ENCODE measurements around the gene EFCAB8.

EFCAB8 gene

GRCh38 chr20:32871627-32872160 is 13.0 kb downstream of the EFCAB8 start:
- DNase-seq (ENCODE audit: low read depth): no peak
- TF ChIP-seq CTCF (conservative IDR thresholded peaks at IDR 0.05; ENCODE audit: control insufficient read depth, insufficient read depth, low read depth, low read length): no peak
- H3K4me3 ChIP-seq (ENCODE audit: control insufficient read depth, low read depth, low read length): no peak overlapping the region

GRCh38 chr20:32872266-32872665 is 13.5 kb downstream of the EFCAB8 start:
- H3K4me3 ChIP-seq (ENCODE audit: control insufficient read depth, low read depth, low read length): no peak overlapping the region
- no peak for DNase-seq (ENCODE audit: low read depth)
- no peak for TF ChIP-seq CTCF (conservative IDR thresholded peaks at IDR 0.05; ENCODE audit: control insufficient read depth, insufficient read depth, low read depth, low read length)

GRCh38 chr20:32875673-32876072 is 16.9 kb downstream of the EFCAB8 start:
- no peak for DNase-seq (ENCODE audit: low read depth)
- no peak overlapping the region for H3K4me3 ChIP-seq (ENCODE audit: control insufficient read depth, low read depth, low read length)
- no peak for TF ChIP-seq CTCF (conservative IDR thresholded peaks at IDR 0.05; ENCODE audit: control insufficient read depth, insufficient read depth, low read depth, low read length)

- no peak overlapping the region for H3K4me3 ChIP-seq (ENCODE audit: control insufficient read depth, low read depth, low read length)
- DNase-seq (ENCODE audit: low read depth): no peak
- TF ChIP-seq CTCF (conservative IDR thresholded peaks at IDR 0.05; ENCODE audit: control insufficient read depth, insufficient read depth, low read depth, low read length): no peak
Observed at GRCh38 chr20:32877507-32877906, 18.8 kb downstream of the EFCAB8 start.

- H3K4me3 ChIP-seq (ENCODE audit: control insufficient read depth, low read depth, low read length): no peak overlapping the region
- TF ChIP-seq CTCF (conservative IDR thresholded peaks at IDR 0.05; ENCODE audit: control insufficient read depth, insufficient read depth, low read depth, low read length): no peak
- DNase-seq (ENCODE audit: low read depth): no peak
Observed at GRCh38 chr20:32878820-32879219, 20.1 kb downstream of the EFCAB8 start.

GRCh38 chr20:32879538-32879937 is 20.8 kb downstream of the EFCAB8 start:
- no peak for DNase-seq (ENCODE audit: low read depth)
- TF ChIP-seq CTCF (conservative IDR thresholded peaks at IDR 0.05; ENCODE audit: control insufficient read depth, insufficient read depth, low read depth, low read length): no peak

GRCh38 chr20:32880635-32881034 is 21.9 kb downstream of the EFCAB8 start:
- H3K4me3 ChIP-seq (ENCODE audit: control insufficient read depth, low read depth, low read length): no peak overlapping the region
- DNase-seq (ENCODE audit: low read depth): no peak
- no peak for TF ChIP-seq CTCF (conservative IDR thresholded peaks at IDR 0.05; ENCODE audit: control insufficient read depth, insufficient read depth, low read depth, low read length)

More at GRCh38 chr20:32879538-32879937, 20.8 kb downstream of the EFCAB8 start:
- no peak overlapping the region for H3K4me3 ChIP-seq (ENCODE audit: control insufficient read depth, low read depth, low read length)

Measured in fibroblast of mammary gland (primary cell).